ENCODE measurements around the gene PIBF1. TPM values are rescaled to one million over a fixed set of nuclear protein-coding genes. Genes with fewer than 3 reads are reported as not detected.
"Not testable (repeated sequence)": the region's sequence is repeated elsewhere in the genome, so short reads cannot be mapped to it uniquely, and the experiment has no call there.

PIBF1 gene
- total and polyA plus RNA-seq, 10 of the 15 experiments (the other 5 are each of a cell fraction or from before 2014, with no cell fraction given) = 6.4 to 24.5 (median 11.1) TPM

GRCh38 chr13:73045031-73045430, 263.1 kb downstream of the PIBF1 start (continued):
- TF ChIP-seq EP300 (IDR thresholded peaks at IDR 0.05; ENCODE audit: borderline replicate concordance in 1 of 2, control insufficient read depth in 1 of 2, low read depth in 2 of 2, low read length in 2 of 2) (no peak), FOXK2 (IDR thresholded peaks at IDR 0.05) (no peak), NR2F1 (conservative IDR thresholded peaks at IDR 0.05) (no peak), RUNX3 (IDR thresholded peaks at IDR 0.05; ENCODE audit: low read length) (no peak), ZNF622 (IDR thresholded peaks at IDR 0.05) (no peak), E4F1 (IDR thresholded peaks at IDR 0.05; ENCODE audit: borderline replicate concordance, partially characterized antibody) (no peak), ZBTB40 (IDR thresholded peaks at IDR 0.05; ENCODE audit: borderline replicate concordance) (no peak), SIN3A (IDR thresholded peaks at IDR 0.05; ENCODE audit: low read depth, low read length) (no peak), ZNF207 (IDR thresholded peaks at IDR 0.05; ENCODE audit: borderline replicate concordance) (no peak)

GRCh38 chr13:73048615-73049014, 266.7 kb downstream of the PIBF1 start:
- SMC1A ChIA-PET (ENCODE audit: uncharacterized antibody, unreplicated experiment); H3K9ac ChIP-seq (ENCODE audit: control insufficient read depth, insufficient read depth, low read length); H3K9me3 ChIP-seq (replicated peaks; ENCODE audit: control insufficient read depth, insufficient read depth, low read length); intact Hi-C loops (cut with micrococcal nuclease; ENCODE audit: unreplicated experiment); H2AFZ ChIP-seq (ENCODE audit: control insufficient read depth, low read depth, low read length); H3K27me3 ChIP-seq (replicated peaks in 1 of 2; ENCODE audit: control insufficient read depth in 2 of 2, insufficient read depth in 2 of 2, low read length in 1 of 2); H3K4me3 ChIP-seq; H4K20me1 ChIP-seq (ENCODE audit: control insufficient read depth, insufficient read depth); in situ Hi-C loops (cut with MboI); FAIRE-seq; H3K27ac ChIP-seq (ENCODE audit: control insufficient read depth, insufficient read depth); DNase-seq (ENCODE audit: low read depth, low spot score); H3K4me2 ChIP-seq (ENCODE audit: control insufficient read depth, insufficient read depth); BruUV-seq (replicated peaks); H3K36me3 ChIP-seq (ENCODE audit: control insufficient read depth in 2 of 2, insufficient read depth in 2 of 2, low read length in 1 of 2); H3K4me1 ChIP-seq (ENCODE audit: control insufficient read depth, insufficient read depth, low read length); RAD21 ChIA-PET (ENCODE audit: unreplicated experiment); H3K79me2 ChIP-seq (ENCODE audit: control insufficient read depth, insufficient read depth, low read length); ATAC-seq: not testable (repeated sequence)
- POLR2A ChIA-PET = interaction anchor here (0.6 kb wide), 1 partner anchor 610 kb away, joined by 3 read pairs; no protein-coding TSS in a partner anchor
- WGBS (ENCODE audit: insufficient coverage, insufficient replicate concordance, low lambda C conversion rate, missing lambda C conversion rate) = 0% methylated on average over 2 of the region's 2 CpGs
- CTCF ChIA-PET = interaction anchor here (0.6 kb wide), 2 partner anchors 501 to 1258 kb away, joined by 3 read pairs; no protein-coding TSS in a partner anchor

Measured in GM12878 (cell line).